GM18858 (cell line): Measurements from ENCODE around the gene HIVEP1.

ENCODE experiments used
- ATAC-seq: cut with Tn5 transposase; IDR thresholded peaks from one replicate; pipeline ENCODE4 v1.9.1; 2021; ENCODE audit not compliant: unreplicated experiment

Gene HIVEP1

GRCh38 chr6:12047792-12048432, 35.8 kb downstream of the HIVEP1 start:
- no peak for ATAC-seq

GRCh38 chr6:12048609-12049008, 36.5 kb downstream of the HIVEP1 start:
- no peak for ATAC-seq

GRCh38 chr6:12049165-12049564, 37.1 kb downstream of the HIVEP1 start:
- ATAC-seq = peak; percentile 33

GRCh38 chr6:12051861-12052368, 39.8 kb downstream of the HIVEP1 start:
- ATAC-seq = peak; percentile 73

- no peak for ATAC-seq
Observed at GRCh38 chr6:12058172-12058961, 46.3 kb downstream of the HIVEP1 start.

- ATAC-seq = peak; percentile 61
Observed at GRCh38 chr6:12060780-12061609, 48.9 kb downstream of the HIVEP1 start.

GRCh38 chr6:12062605-12063004, 50.5 kb downstream of the HIVEP1 start:
- no peak for ATAC-seq

GRCh38 chr6:12064131-12064530, 52.0 kb downstream of the HIVEP1 start:
- no peak for ATAC-seq

- no peak for ATAC-seq
Observed at GRCh38 chr6:12064538-12065071, 52.5 kb downstream of the HIVEP1 start.

- peak; percentile 28 for ATAC-seq
Observed at GRCh38 chr6:12065321-12066140, 53.4 kb downstream of the HIVEP1 start.

GRCh38 chr6:12066297-12066696, 54.2 kb downstream of the HIVEP1 start:
- ATAC-seq = no peak

GRCh38 chr6:12068899-12069557, 56.9 kb downstream of the HIVEP1 start:
- no peak for ATAC-seq

- ATAC-seq = no peak
Observed at GRCh38 chr6:12069891-12070529, 57.9 kb downstream of the HIVEP1 start.

GRCh38 chr6:12071064-12071615, 59.0 kb downstream of the HIVEP1 start:
- ATAC-seq = no peak

- ATAC-seq = no peak
Observed at GRCh38 chr6:12075067-12075563, 63.0 kb downstream of the HIVEP1 start.

GRCh38 chr6:12077021-12077710, 65.1 kb downstream of the HIVEP1 start:
- no peak for ATAC-seq

- no peak for ATAC-seq
Observed at GRCh38 chr6:12078014-12078413, 65.9 kb downstream of the HIVEP1 start.

GRCh38 chr6:12081771-12082170, 69.7 kb downstream of the HIVEP1 start:
- no peak for ATAC-seq
